K562 (cell line): Measurements from ENCODE around the gene ITGA1.

ENCODE experiments used
- HNRNPLL ChIP-seq: fragments of 200-400 bp; formaldehyde crosslinking; IDR thresholded peaks from 2 replicates; pipeline ENCODE4 v1.6.1; 2017; ENCODE audit warnings: low read length, low read depth, mild to moderate bottlenecking; ENCODE audit not compliant: poor library complexity, severe bottlenecking
- POLR2AphosphoS2 ChIP-seq: IDR thresholded peaks from 2 replicates; pipeline ENCODE4 v1.6.1; 2012; ENCODE audit warnings: low read length, improper control_type of control experiment
- SP1 ChIP-seq: sonication (generic); formaldehyde crosslinking; IDR thresholded peaks from 2 replicates; pipeline ENCODE4 v1.8.1; 2022; ENCODE audit warnings: mild to moderate bottlenecking, missing genetic modification reagents
- TF ChIP-seq, protein P1 (sequence below): IDR thresholded peaks from 2 replicates; pipeline ENCODE4 v1.6.1; 2016; ENCODE audit warnings: missing genetic modification characterization, missing compliant biosample characterization
- TF ChIP-seq, protein P2 (sequence below), 2 experiments: IDR thresholded peaks; 2 replicates each; pipeline ENCODE4 v1.6.1; 2012; ENCODE audit warnings: improper control_type of control experiment in 2 of 2, low read depth in 2 of 2, low read length in 2 of 2, borderline replicate concordance in 1 of 2

DNA sequence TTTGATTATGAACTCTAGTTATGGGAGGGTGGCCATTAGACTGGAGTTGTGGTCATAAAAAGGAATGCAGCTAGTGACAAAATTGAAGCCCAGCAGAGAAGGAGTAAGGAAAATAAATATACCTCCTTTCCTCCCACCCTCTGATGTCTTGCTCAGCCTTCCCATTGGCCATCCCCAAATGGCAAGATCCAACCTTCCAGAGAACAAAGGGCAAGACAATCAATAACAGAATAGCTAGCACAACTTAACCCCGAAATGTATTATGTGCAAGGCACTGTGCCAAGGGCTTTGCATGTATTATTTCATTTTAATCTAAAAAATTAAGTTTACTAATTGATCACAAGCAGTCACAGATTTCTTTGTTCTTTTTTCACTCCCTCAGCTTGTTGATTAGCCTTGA is 3.6 kb downstream of the ITGA1 start:
- TF ChIP-seq, protein P1, sequence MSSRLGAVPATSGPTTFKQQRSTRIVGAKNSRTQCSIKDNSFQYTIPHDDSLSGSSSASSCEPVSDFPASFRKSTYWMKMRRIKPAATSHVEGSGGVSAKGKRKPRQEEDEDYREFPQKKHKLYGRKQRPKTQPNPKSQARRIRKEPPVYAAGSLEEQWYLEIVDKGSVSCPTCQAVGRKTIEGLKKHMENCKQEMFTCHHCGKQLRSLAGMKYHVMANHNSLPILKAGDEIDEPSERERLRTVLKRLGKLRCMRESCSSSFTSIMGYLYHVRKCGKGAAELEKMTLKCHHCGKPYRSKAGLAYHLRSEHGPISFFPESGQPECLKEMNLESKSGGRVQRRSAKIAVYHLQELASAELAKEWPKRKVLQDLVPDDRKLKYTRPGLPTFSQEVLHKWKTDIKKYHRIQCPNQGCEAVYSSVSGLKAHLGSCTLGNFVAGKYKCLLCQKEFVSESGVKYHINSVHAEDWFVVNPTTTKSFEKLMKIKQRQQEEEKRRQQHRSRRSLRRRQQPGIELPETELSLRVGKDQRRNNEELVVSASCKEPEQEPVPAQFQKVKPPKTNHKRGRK (tag): no peak
- TF ChIP-seq, protein P2, sequence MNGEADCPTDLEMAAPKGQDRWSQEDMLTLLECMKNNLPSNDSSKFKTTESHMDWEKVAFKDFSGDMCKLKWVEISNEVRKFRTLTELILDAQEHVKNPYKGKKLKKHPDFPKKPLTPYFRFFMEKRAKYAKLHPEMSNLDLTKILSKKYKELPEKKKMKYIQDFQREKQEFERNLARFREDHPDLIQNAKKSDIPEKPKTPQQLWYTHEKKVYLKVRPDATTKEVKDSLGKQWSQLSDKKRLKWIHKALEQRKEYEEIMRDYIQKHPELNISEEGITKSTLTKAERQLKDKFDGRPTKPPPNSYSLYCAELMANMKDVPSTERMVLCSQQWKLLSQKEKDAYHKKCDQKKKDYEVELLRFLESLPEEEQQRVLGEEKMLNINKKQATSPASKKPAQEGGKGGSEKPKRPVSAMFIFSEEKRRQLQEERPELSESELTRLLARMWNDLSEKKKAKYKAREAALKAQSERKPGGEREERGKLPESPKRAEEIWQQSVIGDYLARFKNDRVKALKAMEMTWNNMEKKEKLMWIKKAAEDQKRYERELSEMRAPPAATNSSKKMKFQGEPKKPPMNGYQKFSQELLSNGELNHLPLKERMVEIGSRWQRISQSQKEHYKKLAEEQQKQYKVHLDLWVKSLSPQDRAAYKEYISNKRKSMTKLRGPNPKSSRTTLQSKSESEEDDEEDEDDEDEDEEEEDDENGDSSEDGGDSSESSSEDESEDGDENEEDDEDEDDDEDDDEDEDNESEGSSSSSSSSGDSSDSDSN (IDR thresholded peaks at IDR 0.05; ENCODE audit: borderline replicate concordance in 1 of 2, low read depth in 2 of 2, low read length in 2 of 2): no peak
- TF ChIP-seq POLR2AphosphoS2 (no peak), HNRNPLL (no peak), SP1 (CRISPR knock-in tag) (no peak)
